ENCODE measurements around the gene ALOXE3.
A peak's percentile ranks its signal among the peaks of the same experiment; 100 is the strongest.

Gene ALOXE3

DNA sequence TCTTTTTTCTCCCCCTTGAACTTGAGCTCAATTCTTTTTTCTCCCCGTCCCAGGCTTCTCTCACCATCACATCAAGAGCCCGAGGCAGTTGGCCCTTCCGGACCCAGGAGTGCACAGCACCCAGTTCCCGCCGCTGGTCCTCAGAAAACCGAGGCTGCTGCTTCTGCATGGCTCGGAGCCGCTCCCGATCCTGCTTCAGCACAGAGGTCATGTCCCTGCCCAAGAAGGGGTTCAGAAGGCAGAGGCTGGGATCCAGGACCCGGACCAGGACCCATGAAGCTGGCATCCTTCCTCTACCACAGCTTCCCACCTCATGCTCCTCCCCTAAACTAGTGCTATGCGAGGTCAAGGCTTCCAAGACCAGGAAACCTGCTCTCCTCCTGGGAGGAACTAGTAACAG, 23.4 kb upstream of the ALOXE3 start:
- DNase-seq = no peak

DNA sequence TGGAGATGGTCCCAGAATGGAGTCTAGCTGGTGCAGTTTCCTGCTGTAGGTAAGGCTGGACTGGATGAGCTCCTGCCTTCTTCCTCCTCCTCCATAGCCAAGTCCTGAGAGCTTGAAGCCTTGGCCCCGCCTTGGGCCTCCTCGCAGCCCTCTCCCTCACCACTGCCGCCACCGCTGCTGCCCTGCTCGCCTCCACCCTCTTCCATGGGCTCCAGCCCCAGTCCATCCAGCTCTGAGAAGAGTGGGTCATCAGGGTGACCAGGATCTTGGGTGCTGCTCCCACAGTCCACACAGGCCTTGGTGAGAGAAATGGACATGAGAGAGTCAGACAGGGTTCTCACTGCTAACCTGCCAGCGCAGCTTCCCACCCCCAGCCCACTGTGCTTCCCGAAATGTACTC, 22.7 kb upstream of the ALOXE3 start:
- DNase-seq = no peak

DNA sequence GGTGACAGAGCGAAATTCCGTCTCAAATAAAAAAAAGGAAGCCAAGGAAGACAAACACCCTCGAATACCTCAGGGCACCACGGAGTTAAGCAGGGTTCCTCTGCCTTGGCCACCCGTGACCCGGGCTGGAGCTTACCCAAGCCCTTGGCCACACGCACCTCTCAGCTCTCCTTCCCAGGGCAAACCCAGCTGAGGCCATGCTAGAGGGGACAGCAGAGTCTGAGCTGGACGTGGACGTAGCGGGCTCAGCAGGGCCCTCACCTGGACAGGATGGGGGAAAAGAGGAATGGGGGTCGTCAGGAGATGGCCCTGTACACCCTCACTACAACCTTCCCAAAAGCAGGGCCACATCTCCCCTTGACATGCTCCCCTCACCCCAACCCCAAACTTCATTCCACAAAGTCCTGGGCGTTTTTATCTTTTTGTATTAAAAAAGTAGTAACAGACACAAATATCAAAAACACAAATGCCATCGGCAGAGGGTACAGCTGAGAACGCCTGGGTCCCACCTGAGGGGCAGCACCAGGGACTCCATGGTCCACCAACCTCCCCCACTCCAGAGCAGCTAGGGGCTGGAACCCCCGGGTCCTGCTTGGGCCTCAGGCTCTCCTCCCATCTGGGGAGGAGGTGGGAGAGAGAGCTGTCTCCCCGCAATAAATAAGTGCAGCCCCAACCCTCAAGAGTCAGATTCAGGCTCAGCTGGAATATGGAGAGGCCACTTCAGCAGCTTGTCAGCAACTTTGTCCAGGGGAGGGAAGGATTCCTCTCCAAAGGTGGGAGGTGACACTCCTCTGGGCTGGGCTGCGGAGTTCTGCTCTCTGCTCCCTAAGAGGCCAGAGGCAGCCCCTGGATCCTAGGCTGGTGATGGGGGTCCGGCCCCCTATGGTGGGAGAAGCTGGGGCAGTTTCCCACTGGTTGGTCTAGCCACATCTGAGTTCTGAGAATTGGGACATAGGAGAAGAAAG, 22.0 kb upstream of the ALOXE3 start:
- no peak for DNase-seq

DNA sequence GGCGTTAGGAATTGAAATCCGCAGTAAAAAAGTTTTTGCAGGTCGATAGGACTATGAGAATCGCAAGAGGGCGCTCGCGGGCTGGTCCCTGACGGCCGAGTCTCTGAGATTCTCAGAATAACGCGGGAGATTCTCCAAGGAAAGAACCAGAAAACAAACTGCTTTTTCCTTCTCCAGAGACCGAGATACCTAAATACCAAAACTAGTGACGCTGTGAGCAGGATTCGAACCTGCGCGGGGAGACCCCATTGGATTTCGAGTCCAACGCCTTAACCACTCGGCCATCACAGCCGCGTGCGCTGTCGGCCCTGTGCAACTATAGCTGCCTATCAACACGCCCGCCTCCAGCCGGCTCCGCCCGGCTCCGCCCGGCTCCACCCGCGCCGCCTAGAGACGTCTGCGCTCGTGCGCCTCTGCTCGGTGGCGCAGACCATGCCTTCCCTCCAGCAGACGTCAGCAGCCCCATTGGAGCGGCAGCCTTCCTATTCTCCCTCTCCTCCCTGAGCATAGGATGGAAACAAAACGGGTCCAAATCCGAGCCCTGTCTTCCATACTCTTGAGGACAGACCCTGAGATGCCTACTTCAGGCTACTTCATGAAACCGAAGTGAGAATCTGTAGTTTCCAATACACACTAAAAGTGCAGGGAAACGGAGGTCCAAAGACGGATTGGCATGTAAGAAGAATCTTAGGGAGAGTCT, 20.5 kb upstream of the ALOXE3 start:
- DNase-seq = peak; percentile 92

DNA sequence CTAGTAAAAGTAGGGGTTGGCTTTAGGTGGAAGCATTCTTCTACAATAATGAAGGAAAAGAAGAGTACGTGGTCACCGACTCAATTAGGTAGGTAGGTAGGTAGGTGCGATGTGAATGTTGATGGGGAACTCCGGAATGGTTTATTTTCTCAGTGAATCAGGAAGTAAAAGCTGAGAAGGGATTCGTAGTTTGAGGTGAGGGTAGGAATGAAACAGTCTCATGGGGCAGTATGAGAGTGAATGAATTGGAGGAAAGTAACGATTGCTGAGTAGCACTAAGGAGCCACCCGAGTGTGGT, 20.0 kb upstream of the ALOXE3 start:
- DNase-seq = no peak

DNA sequence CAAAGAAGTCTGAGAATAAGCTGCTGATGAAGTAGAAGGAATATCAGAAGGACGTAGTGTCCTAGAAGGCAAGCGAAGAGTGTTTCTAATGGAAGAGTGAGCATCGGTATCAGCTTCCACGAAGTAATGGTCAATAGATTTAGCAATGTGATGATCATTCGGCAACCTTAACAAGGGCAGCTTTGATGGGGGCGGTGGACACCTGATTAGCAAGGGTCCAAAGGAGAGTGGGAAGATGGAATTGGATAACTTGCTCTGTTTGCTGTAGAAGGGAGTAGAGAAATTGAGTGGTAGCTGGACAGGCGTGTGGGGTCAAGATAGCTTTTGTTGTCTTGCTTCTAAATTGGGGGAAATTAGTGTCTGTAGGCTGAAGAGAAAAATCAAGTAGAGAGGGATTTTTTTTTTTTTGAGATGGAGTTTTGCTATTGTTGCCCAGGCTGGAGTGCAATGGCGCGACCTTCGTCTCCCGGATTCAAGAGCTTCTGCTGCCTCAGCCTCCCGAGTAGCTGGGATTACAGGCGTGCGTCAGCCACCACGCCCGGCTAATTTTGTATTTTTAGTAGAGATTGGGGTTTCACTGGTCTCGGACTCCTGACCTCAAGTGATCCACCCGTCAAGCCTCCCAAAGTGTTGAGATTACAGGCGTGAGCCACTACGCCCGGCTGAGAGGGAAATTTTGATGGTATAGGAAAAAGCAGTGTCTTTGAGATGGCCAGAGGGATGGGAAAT, 19.5 kb upstream of the ALOXE3 start:
- DNase-seq = no peak

DNA sequence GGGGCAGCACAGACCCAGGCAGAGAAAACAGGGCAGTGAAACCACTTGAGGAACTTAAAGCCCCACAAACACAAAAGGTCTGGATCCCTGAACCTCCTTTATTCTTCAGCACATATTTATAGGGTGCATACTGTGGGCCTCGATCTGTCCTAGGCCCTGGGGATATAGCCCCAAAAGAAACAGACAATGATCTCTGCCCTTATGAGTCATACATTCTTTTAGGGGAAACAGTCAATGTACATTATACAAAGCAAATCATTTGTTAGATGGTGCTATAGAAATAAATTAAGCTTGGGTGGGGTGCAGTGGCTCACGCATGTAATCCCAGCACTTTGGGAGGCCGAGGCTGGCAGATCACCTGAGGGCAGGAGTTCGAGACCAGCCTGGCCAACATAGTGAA, 15.6 kb upstream of the ALOXE3 start:
- no peak for DNase-seq

DNA sequence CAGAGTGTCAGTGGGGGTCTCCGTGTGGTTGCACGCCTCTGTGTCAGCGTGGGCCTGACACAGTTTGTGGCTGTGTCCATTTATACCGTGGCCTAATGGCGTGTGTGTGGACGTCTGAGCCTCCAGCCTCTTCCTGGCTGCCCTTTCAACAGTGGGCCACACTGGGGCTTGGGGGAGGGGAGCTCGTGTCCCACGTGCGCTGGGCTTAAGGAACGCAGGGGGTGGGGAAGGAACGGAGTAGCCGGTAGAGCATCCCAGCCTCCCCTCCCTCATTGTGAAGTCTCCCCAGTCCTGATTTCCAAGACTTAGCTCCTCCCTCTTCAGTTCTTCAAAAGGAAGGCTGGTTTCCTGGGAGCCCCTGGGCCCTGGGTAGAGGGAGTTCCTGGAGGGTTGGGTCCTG, 15.1 kb upstream of the ALOXE3 start:
- no peak for DNase-seq

DNA sequence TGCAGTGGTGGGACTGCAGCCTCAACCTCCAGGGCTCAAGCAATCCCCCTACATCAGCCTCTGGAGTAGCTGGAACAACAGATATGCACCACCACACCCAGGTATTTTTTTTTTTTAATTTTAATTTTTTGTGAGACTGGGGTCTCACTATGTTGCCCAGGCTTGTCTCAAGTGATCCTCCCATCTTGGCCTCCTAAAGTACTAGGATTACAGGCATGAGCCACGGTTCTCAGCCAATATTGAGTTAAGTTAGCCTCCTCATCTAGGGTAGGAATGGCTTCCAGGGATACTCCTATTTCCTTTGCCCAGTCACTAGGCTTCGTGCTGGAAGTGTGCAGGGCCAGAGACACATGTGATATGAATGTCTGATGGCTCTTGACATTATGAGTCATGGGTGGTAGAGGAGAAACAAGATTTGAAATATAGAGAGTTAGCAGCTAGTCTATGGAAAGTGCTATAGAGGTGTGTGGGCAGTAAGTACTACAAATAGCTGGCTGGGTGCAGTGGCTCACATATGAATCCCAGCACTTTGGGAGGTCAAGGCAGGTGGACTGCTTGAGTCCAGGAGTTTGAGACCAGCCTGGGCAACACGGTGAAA, 13.6 kb upstream of the ALOXE3 start:
- DNase-seq = no peak

DNA sequence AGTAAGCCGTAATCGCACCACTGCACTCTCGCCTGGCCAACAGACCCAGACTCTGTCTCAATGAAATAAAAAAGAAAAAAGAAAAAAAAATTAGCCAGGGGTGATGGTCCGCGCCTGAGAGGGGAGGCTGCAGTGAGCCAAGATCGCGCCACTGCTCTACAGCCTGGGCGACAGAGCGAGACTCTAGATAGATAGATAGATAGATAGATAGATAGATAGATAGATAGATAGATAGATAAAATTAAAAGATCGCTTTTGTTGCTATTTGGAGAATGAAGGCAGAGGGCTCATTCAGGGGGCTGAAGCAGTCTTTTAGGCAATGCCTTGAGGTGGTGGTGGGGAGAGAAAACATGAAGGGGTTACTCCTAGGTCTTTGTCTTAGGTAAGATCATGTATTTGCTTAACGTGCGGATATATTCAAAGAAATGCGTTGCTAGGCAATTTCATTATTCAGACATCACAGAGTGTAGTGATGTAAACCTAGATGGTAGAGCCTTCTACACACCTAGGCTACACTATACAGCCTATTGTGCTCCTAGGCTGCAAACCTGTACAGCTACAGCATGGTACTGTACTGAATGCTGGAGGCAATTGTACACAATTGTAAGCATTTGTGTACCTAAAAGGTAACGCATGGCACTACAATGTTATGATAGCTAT, 9.9 kb upstream of the ALOXE3 start:
- no peak for DNase-seq

DNA sequence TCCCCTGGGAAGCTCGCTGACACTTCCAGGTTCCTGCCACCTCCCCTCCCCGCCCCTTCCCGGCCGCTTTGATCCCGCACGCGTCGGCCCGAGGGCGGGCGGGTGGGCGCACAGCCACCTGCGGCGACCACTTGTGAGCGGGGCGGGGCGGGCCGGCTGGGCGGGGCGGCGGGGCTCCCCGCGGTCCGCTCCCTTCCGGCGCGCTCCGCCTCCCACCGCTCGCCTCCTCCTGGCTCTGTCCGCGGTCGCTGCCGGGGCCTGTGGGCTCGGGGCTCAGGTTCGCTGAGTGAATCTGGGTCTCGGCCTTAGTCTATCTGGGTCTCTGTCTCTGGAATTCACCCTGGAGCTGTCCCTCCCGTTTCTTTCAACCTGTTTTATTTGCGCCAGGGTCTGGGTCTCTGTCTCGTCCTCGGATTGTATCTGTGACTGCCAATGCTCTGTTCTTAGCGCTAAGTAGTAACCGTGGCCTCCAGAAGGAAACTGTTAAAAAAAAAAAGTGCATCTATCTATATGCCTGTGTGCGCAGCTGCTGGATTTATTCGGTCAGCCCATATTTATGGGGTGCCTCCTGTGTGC, 8.3 kb upstream of the ALOXE3 start:
- no peak for DNase-seq

DNA sequence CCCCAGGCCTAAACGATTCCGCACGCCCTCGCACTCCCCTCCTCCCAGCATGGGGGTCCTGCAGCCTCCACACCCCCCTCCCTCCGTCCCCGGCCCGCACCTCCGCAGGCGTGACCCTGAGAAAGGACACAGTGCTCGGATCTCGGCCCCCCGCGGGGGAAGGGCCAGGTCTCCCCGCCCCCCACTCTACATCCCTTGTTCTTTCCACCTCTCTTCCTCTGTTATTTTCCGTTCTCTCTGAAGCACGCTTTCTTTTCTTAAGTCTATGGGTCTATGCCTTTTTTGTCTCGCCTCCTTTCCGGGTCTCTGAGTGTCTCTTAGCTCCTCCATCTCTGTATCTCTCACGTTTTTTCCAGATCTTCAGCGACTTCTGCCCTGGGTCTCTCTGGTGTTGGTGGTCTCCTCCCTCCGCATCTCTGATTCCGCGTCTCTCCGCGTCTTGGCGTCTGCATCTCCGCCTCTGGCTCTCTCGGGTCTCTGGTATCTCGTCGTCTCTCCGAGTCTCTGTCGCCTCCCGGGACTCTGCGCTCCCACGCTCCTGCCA, 7.7 kb upstream of the ALOXE3 start:
- no peak for DNase-seq

DNA sequence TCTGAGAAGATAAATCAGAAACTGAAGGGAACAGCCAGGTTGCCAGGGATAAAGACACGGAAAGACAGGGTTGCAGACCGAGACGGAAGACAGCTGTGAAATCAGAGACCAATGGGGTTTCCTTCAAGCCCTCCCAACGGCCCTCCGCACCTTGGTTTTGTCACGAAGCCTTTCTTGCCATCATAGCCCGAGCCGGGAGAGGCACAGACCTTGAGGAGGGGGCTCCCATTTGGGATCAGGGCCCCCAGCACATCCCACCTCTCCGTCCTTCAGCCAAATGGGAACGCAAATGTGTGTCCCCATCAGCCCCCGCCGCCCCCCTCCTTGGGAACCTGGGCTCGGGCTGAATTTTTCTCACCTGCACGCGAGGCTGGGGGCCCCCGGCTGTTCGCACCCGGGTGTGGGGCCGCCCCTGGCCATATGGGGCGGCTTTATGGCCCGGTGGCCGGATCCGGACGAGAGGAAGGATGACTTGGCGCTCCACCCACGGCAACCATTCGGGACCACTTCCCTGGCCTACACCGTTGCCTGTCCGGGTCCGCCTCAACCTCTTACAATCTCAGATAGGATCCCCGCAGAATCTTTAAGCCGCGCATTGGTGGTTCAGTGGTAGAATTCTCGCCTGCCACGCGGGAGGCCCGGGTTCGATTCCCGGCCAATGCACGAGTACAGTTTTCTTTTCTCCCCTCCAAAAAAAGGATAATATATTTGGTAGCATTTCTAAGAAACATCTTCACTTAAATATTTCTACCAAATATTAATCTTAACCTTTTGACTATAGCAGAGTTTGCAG, 7.0 kb upstream of the ALOXE3 start:
- peak; percentile 82 for DNase-seq

DNA sequence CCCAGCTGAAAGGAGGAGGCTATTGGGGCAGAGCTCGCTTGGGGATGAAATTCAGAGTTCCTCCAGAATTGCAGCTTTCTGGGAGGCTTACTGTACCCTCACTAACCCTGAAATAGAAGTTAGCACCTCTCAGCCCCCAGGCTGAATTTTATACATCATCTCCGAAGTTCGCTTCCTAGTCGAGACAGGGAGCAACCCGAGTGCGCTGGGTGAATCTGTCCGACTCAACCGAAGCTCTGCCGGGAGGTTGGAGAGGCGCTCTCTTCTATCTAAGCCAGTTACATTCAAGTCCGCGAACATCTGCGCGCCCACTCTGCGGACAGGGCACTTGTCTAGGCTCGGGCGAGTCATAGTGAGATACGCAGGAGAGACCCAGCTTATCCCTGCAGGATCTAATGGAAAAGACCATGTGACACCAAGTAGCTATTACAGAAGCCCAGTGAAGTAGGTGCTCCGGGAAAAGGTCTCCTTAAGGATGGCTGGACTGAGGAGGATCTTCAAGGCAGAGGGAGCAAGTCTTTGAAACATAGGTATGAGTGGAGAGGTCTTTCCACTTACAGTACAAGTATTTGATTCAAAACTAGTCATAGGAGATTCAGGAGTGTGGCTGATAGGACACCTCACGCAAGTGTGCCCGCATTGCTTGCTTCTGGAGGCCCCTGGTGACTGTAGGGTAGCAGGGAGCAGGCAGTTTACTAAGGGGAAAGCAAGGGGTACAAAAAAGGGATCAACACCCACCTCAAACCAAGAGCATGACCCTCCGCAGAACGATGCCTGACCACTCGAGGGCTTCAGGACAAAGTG, 6.2 kb upstream of the ALOXE3 start:
- DNase-seq = no peak

DNA sequence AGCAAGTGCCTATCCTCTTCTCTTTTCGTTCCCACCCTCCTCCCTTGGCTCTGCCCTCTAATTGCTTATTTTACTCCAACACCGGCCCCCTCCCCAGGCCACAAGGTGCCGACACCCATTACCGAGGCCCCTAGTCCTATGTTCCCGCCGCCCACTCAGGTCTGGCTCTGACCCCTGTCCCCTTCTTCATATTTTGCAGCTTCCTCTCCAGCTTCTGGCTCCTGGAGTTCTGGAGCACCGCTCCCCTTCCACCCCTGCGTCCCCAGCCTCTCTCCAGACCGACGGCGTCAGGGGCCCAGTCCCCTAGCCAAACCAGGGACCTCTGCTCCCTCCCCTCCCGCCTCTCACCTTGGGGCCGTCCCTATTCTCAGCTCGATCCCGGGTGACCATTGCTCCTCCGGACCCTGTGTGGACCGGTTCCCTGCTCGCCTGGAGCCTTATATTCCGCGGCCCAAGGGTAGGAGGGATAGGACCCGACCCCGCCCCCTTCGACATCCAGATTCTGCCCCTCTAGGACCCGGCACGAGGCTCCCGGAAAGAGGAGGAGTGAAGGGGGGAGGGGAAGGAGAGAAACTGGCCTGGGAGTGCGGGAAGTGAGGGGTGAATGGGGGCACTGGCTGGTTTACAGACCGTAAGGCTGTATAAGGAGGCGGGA, 5.5 kb upstream of the ALOXE3 start, which contains the start of gene HES7:
TSS of gene HES7 (minus strand) at position 412 of the 655 bp plus-strand sequence. CDS start at position 390, 22 bp downstream.
- no peak for DNase-seq

DNA sequence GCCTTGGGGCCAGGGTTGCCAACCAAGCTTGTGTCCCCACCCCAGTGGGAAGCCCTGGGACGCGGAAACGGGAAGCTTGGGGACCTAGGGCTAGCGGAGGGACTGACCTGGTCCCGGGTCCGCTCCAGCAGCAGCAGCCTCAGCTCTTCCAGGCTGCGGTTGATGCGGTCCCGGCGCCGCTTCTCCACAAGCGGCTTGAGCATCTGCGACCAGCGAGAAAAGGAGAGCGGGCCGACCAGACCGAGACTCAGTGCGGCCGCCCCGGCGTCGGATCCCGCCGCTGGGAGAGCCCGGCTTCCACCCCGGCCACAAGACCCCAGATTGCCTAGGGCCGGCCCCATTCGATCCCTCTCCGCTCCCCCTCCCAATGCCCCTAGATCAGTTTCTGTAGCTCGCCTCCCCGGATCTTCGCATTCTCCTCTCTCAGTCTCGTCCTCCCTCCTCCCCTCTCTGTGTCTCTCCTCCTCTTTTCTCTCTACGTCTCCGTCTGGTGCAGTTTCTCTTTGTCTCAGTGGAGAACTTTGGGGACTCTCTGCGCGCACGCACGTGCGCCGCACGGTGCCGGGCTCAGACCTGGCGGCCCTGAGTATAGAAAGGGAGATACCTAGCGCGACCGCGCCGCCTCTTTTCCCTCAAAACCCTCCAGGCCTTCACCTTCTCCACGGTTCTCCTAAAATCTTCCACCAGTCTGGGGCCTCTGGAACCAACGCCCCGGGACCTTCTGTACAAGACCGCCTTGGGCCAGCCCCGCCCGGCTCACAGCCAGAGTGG, 4.8 kb upstream of the ALOXE3 start:
- DNase-seq = peak; percentile 42

DNA sequence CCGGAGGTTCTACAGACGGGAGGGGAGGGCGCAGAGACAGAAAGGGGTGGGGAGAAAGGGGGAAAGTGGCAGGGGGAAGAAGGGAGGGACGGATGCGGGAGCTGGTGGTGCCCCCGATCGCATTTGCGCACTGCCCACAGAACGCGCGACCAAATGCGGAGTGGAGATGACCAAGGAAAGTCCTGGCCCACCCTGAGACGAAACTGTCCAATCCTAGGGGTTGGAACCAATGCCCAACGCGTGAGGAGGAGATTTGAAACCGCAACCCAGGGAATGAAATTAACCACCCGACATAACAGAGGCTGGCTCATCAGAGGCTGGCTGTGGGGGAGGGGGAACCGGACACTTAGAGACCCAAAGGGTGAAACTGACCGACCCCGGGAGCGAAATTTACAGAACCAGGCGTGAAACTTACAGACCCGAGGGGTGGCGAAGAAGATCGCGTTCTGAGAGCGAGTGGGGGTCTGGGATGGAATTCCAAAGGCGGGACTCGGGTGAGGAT, 4.2 kb upstream of the ALOXE3 start:
- DNase-seq = no peak

DNA sequence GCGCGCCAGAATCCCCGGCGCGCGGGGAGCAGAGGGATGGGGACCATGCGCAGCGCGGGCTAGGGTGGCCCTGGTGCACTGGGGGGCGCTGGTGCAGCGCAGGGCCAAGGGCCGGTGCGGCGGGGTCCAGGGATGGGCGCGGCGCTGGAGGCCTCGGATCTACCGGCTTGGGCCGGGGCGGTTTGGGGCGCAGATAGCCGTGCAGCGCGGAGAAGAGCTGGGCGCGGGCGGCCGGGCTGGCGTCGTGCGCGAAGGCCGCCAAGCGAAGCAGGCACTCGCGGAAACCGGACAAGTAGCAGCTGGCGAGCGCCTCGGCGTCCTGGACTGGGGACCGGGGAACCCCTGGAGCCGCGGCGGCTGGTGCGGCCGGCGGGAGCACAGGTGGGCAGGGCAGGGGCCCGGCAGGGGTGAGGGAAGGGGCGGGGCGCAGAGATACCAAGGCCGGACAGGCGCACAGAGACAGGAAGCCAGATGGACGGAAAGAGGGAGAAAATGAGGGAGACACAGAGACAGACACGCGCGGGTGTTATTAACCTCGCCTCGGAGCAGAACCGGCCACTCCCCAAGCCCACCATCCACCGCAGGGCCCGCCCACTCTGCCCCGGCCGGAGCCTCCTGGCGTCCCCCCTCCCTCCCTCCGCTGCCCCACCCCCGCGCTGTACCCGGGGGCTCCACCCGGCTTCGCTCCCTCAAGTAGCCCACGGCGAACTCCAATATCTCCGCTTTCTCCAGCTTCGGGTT, 3.5 kb upstream of the ALOXE3 start:
- no peak for DNase-seq

Data from central memory CD4-positive, alpha-beta T cell (primary cell).